PFSK-1 (cell line): ENCODE data around the gene TSPAN15.
A peak's percentile ranks its signal among the peaks of the same experiment; 100 is the strongest.

ENCODE experiments used
- FOXP2 ChIP-seq: optimal IDR thresholded peaks from 2 replicates; pipeline ENCODE3; 2011; ENCODE audit warnings: borderline replicate concordance, control low read depth, inconsistent platforms; ENCODE audit not compliant: insufficient read depth; ENCODE audit errors: extremely low read length, extremely low read depth
- POLR2AphosphoS5 ChIP-seq: IDR thresholded peaks from 2 replicates; pipeline ENCODE4 v1.6.1; 2012; ENCODE audit warnings: low read depth, mild to moderate bottlenecking, control low read depth, low read length, moderate library complexity
- SIN3A ChIP-seq: IDR thresholded peaks from 2 replicates; pipeline ENCODE4 v1.6.1; 2012; ENCODE audit warnings: mild to moderate bottlenecking, low read length, moderate library complexity, borderline replicate concordance; ENCODE audit not compliant: insufficient read depth
- TAF1 ChIP-seq: IDR thresholded peaks from 2 replicates; pipeline ENCODE4 v1.6.1; 2012; ENCODE audit warnings: low read length, control low read depth, borderline replicate concordance; ENCODE audit not compliant: insufficient read depth
- TF ChIP-seq, protein P1 (sequence below), 2 experiments: IDR thresholded peaks; 2 replicates each; pipeline versions ENCODE4 v1.6.1 to v1.8.0; 2011 to 2012; ENCODE audit warnings: low read depth in 2 of 2, low read length in 2 of 2, control low read depth in 1 of 2, inconsistent platforms in 1 of 2, mild to moderate bottlenecking in 1 of 2, moderate library complexity in 1 of 2; ENCODE audit not compliant: insufficient read depth in 1 of 2

The TSPAN15 gene

DNA sequence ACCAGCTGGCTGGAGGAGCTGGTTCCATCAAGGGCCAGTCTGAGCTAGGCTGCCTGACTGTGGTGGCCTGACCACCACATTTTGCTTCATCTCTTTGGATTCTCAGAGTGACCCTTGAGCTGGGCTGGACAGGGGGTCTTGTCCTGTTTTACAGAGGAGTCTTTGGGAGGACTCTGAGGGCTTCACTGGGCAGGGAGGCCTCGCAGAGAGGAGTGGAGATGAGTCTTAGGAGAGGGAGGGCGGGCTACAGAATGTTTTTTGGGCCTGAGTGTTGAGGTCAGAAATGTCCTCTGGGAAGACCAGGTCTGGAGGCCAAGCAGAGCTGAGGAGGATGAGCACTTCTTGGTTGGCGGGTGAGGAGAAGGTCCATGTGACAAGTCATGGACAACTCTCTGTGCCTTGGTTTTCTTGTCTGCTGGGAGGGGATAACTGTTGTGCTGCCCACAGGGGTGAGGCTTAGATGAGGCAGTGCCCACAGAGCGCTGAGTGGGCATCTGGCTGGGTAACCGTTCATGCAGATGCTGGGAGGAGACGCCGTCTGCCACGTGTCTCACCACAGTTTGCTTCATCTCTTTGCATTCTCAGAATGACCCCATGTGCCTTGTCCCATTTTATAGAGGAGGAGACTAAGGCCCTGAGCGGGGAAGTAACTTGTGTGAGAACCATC is 9.4 kb downstream of the TSPAN15 start:
- no peak for TF ChIP-seq SIN3A
- no peak for TF ChIP-seq POLR2AphosphoS5
- TF ChIP-seq, protein P1, sequence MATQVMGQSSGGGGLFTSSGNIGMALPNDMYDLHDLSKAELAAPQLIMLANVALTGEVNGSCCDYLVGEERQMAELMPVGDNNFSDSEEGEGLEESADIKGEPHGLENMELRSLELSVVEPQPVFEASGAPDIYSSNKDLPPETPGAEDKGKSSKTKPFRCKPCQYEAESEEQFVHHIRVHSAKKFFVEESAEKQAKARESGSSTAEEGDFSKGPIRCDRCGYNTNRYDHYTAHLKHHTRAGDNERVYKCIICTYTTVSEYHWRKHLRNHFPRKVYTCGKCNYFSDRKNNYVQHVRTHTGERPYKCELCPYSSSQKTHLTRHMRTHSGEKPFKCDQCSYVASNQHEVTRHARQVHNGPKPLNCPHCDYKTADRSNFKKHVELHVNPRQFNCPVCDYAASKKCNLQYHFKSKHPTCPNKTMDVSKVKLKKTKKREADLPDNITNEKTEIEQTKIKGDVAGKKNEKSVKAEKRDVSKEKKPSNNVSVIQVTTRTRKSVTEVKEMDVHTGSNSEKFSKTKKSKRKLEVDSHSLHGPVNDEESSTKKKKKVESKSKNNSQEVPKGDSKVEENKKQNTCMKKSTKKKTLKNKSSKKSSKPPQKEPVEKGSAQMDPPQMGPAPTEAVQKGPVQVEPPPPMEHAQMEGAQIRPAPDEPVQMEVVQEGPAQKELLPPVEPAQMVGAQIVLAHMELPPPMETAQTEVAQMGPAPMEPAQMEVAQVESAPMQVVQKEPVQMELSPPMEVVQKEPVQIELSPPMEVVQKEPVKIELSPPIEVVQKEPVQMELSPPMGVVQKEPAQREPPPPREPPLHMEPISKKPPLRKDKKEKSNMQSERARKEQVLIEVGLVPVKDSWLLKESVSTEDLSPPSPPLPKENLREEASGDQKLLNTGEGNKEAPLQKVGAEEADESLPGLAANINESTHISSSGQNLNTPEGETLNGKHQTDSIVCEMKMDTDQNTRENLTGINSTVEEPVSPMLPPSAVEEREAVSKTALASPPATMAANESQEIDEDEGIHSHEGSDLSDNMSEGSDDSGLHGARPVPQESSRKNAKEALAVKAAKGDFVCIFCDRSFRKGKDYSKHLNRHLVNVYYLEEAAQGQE (IDR thresholded peaks at IDR 0.05; ENCODE audit: insufficient read depth in 1 of 2, low read depth in 2 of 2, low read length in 2 of 2) = no peak
- no peak for TF ChIP-seq TAF1

DNA sequence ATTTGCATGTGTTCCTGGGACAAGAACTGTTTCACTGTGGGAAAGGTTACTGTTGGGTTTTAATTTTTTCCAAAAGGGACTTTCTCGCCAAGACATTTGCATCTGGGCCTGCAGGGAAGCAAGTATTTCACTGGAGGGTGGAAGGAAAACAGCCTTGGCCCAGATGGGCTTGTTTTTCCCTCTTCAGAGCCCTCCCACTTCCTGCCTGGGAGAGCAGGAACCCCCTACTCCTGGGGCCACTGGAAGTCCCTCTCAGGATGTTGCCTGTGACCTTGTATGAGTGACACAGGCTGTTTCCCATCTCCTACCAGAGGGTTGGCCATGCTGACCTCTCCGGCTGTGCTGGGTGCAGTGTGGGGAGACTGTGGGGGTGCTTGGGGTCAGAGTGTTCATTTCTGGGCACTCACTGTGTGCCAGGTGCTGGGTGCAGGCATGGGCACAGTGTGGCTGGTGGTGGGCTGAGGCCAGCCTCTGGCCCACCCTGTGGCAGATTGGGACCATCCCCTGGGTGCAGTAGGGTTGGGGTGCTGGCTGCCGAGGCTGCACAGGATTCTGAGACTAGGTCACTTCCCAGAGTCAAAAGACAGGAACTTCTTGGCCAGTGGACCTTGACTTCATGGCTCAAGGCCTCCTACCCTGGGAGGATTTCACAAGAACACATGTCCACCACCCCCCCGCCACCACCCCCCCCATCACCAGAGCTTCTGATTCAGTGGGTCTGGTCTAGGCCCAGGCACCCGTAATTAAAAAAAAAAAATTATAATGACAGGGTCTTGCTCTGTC is 10.2 kb downstream of the TSPAN15 start:
- TF ChIP-seq SIN3A = no peak
- TF ChIP-seq, protein P1 (IDR thresholded peaks at IDR 0.05; ENCODE audit: insufficient read depth in 1 of 2, low read depth in 2 of 2, low read length in 2 of 2) = no peak
- TF ChIP-seq FOXP2 = peak; percentile 20
- TF ChIP-seq POLR2AphosphoS5 = no peak

DNA sequence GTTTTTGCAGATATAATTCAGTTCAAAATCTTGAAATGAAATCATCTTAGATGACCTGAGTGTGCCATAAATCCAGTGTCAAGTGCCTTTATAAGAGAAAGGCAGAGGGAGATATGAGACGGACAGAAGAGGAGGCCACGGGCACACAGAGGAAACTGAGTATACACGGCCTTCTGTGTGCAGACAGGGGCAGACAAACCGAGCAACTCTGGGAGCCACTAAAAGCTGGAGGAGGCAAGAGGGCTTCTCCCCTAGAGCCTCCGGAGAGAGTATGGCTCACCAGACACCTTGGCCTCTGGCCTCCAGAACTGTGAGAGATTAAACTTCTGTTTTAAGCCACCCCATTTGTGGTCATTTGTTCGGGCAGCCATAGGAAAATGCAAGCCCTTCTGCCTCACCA is 12.6 kb downstream of the TSPAN15 start:
- no peak for TF ChIP-seq SIN3A
- TF ChIP-seq, protein P1 (IDR thresholded peaks at IDR 0.05; ENCODE audit: insufficient read depth in 1 of 2, low read depth in 2 of 2, low read length in 2 of 2) = no peak
- no peak for TF ChIP-seq FOXP2
- TF ChIP-seq TAF1 = no peak
- no peak for TF ChIP-seq POLR2AphosphoS5

DNA sequence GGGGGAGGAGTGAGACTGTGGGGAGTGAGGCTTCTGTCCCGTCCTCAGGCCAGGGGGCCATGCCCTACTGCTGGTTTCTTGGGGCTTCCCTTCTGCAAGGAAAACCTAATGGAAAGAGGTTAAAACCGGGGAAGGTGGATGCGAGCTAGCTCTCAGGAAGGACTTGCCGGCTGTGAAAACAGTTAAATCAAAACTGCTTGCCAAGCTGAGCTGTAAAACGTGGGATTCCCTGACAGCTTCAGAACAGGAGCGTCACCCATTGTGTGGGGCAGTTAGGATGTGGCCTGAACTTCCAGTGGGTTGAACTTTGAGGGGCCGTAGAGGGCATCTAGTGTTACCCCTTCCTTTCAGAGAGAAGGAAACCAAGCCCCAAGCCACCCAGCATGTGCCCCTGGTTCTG is 13.1 kb downstream of the TSPAN15 start:
- TF ChIP-seq POLR2AphosphoS5 (no peak), TAF1 (no peak), FOXP2 (no peak), SIN3A (no peak)
- TF ChIP-seq, protein P1 (IDR thresholded peaks at IDR 0.05; ENCODE audit: insufficient read depth in 1 of 2, low read depth in 2 of 2, low read length in 2 of 2) = no peak
